HG03558 (cell line): ENCODE data around the gene MRPS23.

ENCODE experiments used
- ATAC-seq: cut with Tn5 transposase; IDR thresholded peaks from one replicate; pipeline ENCODE4 v1.9.1; 2021; ENCODE audit warnings: moderate number of reproducible peaks; ENCODE audit not compliant: unreplicated experiment; ENCODE audit errors: extremely low read depth

Gene MRPS23

DNA sequence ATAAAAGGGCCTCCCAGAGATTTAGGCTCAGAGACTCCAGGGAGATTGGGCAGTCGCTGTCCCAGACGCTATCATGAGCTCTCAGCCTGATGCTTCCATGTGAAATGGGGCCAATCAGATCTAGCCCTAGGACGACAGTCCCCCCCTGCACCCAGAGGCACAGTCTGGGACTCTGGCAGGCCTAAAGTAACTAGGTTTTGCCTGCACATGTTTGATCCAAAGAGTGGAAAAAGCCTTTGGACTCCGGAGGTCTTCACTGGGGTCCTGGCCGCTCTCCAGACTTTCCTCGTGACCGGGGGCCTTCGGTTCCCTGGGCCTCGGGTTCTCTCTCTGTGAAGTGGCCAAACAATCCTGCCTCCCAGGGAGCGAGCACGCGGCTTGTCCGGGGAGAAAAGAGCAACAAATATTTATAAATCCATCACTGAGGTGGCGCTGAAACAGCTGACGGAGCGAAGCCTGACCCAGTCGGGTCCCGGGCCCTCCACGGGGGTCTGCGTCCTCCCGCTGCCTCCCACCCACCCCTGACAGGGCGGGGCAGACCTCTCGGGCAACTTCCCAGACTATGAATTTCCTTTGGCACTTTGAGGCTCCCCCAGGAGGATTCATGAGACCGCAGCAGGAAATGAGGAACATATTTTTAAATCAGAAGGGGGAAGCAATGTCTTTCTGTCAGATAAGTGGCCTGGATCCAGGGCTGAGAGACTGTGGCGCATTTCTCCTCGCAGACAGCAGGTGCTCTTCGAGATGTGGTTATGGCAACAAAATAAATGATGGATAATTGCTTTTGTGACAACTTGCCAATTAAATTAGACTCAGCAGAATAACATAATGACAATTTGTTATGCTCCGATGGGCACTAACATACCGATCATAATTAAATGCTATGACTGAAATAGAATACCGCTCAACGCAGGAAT lies 38.9 kb downstream of the MRPS23 start:
- no peak for ATAC-seq

DNA sequence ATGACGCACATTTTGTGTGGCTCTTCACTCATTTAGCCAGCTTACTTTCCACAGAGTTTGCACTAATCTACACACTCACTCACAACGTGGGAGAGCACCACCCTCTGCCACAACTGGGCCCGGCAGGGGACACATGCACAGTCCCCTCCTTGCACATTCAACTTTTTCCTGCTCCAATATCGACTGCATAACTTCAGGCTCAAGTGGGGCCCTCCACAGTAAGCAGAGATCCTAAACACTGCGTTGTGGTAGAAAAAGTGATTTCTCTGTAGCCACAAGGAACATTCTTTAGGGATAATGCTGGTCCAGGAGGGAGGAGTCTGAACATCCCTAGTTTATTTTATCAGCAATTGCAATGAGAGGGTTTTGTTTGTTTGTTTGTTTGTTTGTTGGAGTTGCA lies 40.0 kb downstream of the MRPS23 start:
- ATAC-seq, result no peak

GRCh38 chr17:57808882-57809281 lies 41.0 kb downstream of the MRPS23 start:
- no peak for ATAC-seq

DNA sequence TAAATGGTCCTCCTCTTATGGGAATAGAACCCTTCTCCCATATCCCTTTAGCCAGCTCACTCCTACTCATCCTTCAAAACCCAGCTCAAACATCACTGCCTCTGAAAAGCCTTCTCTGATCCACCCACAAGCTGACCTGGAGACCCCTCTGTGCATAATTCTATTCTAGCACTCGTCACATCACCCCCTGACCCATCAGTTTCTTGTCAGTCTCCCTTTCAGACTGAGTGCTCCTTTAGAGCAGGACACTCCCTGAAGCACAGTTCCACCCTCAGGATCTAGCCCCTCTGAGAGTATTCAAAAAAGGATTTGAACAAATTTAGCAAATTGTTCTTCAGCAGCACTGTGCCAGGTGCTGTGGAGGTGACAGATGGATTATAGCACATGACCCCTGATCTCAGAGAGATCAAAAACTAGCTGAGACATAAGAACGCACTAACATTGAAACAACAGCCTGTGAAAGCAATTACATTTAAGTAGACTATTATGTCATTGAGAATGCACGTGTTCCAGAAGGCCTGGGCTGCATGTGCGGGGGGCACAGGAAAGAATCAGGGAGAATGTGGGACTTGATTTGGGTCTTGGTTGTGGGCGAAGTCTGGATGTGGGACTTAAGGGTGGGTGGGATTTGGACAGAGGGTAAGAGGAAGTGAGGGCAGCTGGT lies 43.5 kb downstream of the MRPS23 start:
- no peak for ATAC-seq

GRCh38 chr17:57803021-57803420 lies 46.8 kb downstream of the MRPS23 start:
- no peak for ATAC-seq

GRCh38 chr17:57801044-57801711 lies 48.7 kb downstream of the MRPS23 start:
- ATAC-seq, result no peak

- ATAC-seq, result no peak
Observed at GRCh38 chr17:57794841-57795240, 55.0 kb downstream of the MRPS23 start.

GRCh38 chr17:57788725-57789124 lies 61.1 kb downstream of the MRPS23 start:
- no peak for ATAC-seq

GRCh38 chr17:57785022-57785421 lies 64.8 kb downstream of the MRPS23 start:
- no peak for ATAC-seq
